Stromal cell of bone marrow (primary cell): ENCODE data around the gene RNU1-1.
"Not testable (repeated sequence)": the region's sequence is repeated elsewhere in the genome, so short reads cannot be mapped to it uniquely, and the experiment has no call there.

Experiments used
- DNase-seq: peaks from one replicate; pipeline ENCODE4 v3.0.0-alpha.2; 2012; ENCODE audit warnings: low read depth

Gene RNU1-1

GRCh38 chr1:16514107-16515055 lies at the start of gene RNU1-1:
TSS of gene RNU1-1 (minus strand) at chr1:16514285.
- DNase-seq, result peak; percentile 51

GRCh38 chr1:16561035-16561434 lies 47.0 kb upstream of the RNU1-1 start:
- not testable (repeated sequence) for DNase-seq

DNA sequence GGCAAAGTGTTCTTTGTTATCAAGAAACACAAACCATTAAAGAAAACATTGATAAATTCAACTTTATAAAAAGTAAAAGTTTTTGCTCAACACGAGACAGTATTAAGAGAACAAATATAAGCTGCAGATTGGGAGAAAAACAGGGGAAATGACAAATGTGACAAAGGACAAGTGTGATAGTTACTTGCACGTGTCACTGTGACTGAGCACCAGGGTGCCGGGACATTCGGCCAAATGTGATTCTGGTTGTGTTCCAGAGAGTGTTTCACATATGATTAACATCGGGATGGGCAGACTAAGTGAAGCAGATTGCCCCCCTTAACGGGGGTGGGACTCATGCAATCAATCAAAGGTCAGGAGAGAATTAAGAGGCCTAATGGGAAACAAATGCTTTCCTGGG lies 46.4 kb upstream of the RNU1-1 start:
- DNase-seq, result not testable (repeated sequence)

- DNase-seq, result not testable (repeated sequence)
Observed at GRCh38 chr1:16559688-16560087, 45.6 kb upstream of the RNU1-1 start.

DNA sequence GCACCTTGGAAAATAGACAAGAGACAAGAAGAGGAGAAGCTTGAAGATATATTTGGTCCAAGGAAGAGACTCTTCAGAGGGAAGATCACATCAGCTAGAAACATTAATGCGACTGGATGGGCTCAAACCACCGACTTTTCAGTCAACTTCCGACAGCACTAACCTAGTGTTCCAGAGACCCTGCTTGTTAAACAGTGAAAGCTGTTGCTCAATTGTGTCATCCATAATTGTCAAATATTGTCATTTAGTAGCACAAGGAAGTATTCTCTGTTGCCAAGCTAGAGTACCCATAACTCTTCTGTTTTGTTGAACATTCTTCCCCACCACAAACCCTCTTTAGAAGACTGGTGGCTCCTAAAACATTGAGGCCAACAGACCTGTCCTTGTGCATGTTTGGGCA lies 42.9 kb upstream of the RNU1-1 start:
- not testable (repeated sequence) for DNase-seq

GRCh38 chr1:16553244-16553643 lies 39.2 kb upstream of the RNU1-1 start:
- DNase-seq, result not testable (repeated sequence)

GRCh38 chr1:16550212-16550918 lies 36.3 kb upstream of the RNU1-1 start:
- DNase-seq, result not testable (repeated sequence)

DNA sequence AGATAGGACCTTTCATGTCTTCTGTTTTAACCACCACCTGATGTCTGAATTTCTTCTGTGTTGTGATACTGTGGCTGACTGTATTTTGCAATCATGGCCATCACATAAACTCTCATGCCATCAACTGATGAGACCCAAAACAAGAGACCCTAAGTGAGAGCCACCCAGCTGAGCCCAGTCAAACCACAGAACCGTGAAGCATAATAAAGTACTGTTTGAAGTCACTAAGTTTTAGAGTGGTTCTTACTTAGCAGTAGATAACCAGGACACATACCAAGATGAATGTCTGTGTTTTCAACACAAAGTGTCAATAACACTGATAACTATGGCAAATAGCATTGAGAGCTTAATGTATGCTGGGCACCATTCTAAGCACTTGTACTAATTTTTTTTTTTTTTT lies 35.5 kb upstream of the RNU1-1 start:
- not testable (repeated sequence) for DNase-seq

DNA sequence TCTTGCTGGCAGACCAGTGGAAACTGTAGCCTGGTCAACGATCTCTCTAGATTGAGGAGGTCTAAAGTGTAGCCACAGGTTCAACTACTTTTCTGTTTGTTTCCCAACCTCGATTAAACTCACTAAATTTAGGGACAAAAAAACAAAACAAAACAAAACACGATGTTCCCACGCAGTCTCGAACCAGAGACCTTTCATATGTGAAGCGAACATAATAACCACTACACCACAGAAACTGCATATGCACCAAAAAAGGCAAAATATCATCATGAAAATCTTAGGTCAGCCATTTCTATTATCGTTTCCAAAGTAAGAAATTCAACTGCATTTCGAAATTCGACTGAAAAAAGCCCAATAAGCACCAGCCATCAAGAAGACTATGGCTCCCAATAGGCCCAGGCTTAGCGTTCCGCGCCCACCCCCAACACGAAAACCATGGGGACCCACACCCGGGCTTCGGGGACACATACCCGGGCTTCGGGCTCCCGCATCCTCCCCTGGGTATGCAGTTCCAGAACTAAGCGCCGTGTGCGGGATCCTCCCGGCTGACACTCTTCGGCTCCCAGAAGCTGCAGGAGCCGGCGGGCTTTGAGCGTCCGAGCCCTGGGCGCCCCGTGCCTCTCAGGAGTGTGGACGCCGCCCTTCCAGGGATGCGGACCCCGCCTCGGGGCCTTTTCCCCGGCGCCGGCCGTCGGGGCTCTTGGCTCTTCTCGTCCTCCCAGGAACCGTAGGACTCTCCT lies 33.6 kb upstream of the RNU1-1 start:
- DNase-seq, result not testable (repeated sequence)

- peak; percentile 1 for DNase-seq
Observed at GRCh38 chr1:16545682-16546095, 31.6 kb upstream of the RNU1-1 start.

- DNase-seq, result not testable (repeated sequence)
Observed at GRCh38 chr1:16540421-16540893, 26.4 kb upstream of the RNU1-1 start.

DNA sequence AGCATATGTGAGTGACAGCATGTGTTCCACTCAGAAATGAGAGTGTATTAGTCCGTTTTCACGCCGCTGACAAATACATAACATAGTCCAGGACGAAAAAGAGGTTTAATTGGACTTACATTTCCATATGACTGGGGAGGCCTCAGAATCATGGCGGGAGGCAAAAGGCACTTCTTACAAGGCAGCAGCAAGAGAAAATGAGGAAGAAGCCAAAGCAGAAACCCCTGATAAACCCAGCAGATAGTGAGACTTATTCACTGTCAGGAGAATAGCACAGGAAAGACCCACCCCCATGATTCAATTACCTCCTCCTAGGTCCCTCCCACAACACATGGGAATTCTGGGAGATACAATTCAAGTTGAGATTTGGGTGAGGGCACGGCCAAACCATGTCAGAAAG lies 23.4 kb upstream of the RNU1-1 start:
- DNase-seq, result not testable (repeated sequence)

DNA sequence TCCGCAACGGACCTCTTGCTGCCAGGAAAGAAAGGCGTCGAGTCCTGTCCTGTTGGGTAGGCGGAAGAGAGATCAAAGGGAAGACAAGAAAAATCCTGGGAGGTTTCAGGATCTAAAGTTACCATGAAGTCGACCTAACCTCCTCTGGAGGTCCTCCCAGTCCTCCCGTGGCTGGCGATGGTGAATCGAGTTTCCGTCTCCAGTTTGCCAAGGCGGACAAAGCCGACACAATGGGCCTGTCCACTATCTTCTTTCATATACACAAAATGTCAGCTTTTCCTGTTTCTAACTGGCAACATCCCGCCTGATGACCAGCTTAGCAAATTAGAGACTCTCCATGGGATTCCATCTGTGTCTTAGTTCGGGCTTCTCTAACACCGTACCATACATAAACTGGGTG lies 22.7 kb upstream of the RNU1-1 start:
- DNase-seq, result not testable (repeated sequence)

DNA sequence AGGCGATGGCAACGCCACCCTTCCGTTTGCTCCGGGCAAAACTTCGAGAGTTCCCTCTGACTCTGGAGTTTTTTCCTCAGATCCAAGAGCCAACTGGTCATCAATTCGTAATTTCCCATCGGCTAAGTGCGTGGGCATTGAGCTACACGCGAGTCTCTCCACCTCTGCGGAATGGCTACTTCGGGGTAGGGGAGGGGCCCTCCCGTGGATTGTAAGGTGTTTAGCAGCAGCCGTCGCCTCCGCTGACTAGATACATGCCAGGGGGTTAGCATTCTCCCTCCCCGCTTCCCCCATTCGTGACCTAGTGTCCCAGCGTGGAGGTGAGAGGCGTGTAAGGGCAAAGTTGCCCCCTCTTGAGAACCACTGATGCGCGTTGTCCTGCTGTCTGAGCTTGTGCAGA lies 21.8 kb upstream of the RNU1-1 start:
- DNase-seq, result not testable (repeated sequence)

DNA sequence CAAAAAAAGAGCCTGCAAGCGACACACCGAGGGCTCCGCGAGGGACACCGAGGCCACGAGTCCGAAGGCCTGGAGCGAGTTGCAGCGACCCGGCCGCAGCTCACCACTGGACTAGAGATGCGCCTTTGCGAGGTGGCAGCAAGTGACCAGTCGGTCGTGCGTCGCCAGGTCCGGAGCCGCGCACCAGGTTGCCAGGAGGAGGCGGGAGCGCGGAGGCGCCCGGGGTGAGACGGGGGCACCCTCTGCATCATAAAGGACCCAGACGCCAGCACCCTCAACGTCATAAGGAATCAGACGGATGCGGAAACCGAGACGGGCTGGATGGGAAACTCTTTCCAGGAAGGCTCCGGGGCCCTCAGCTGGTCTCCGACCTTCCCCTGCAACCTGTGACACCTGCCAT lies 21.4 kb upstream of the RNU1-1 start:
- DNase-seq, result not testable (repeated sequence)

- peak; percentile 6 for DNase-seq
Observed at GRCh38 chr1:16534829-16535456, 20.9 kb upstream of the RNU1-1 start.

GRCh38 chr1:16534239-16534828 lies 20.2 kb upstream of the RNU1-1 start:
- not testable (repeated sequence) for DNase-seq

GRCh38 chr1:16532235-16532991 lies 18.3 kb upstream of the RNU1-1 start:
- not testable (repeated sequence) for DNase-seq

DNA sequence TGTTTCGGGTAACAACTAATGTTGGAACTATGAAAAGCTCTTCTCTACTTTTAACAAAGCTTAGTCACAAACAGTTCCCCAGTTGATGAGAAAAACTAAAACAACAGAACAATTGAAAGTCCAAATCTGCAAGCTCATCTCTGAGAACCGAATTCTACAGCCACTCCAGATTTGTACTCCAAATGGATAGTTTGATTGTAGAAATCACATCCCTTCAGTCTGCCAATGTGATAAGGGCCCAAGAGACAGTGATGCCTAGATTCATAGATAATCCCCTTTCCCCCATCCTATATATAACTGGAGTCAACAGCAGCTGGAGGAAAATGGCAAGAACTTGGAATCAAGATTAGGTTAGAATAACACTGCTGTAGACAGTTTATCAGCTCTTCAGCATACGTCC lies 14.3 kb upstream of the RNU1-1 start:
- DNase-seq, result not testable (repeated sequence)

GRCh38 chr1:16525769-16526168 lies 11.7 kb upstream of the RNU1-1 start:
- not testable (repeated sequence) for DNase-seq
